Activated CD8-positive, alpha-beta memory T cell treated with anti-CD3 and anti-CD28 coated beads for 48 hours (primary cell): ENCODE data around the gene LCE4A.
"Not testable (repeated sequence)": the region's sequence is repeated elsewhere in the genome, so short reads cannot be mapped to it uniquely, and the experiment has no call there.

ENCODE experiments used
- DNase-seq, 3 experiments: peaks; one replicate each; pipeline ENCODE4 v3.0.0-alpha.2; 2020; ENCODE audit warnings: low read depth in 2 of 3, low spot score in 2 of 3

Gene LCE4A, protein sequence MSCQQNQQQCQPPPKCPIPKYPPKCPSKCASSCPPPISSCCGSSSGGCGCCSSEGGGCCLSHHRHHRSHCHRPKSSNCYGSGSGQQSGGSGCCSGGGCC

DNA sequence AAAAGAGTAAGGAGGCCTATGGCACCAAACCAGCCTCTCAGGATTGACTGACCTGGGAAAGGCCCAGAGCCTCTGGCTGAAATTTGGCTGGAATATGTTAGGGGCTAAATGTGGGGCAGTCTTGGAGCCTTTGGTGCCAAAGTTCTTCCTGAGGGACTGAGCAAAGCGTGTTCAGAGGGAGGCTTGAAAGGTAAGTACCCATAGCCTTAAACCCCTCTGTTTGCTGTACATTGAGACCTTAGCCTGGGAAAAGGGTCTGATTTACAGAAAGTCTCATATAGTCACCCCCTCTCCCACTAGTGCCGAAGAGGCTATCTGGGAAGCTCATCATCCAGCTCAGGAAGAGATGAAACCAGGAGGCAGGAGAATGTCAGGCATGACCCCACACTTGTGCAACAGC is at the start of gene LCE4A:
Gene LCE4A, plus strand, starts transcription at position 301 of the 400 bp plus-strand sequence. CDS start 916 bp downstream, outside the sequence.
- DNase-seq, result no peak

DNA sequence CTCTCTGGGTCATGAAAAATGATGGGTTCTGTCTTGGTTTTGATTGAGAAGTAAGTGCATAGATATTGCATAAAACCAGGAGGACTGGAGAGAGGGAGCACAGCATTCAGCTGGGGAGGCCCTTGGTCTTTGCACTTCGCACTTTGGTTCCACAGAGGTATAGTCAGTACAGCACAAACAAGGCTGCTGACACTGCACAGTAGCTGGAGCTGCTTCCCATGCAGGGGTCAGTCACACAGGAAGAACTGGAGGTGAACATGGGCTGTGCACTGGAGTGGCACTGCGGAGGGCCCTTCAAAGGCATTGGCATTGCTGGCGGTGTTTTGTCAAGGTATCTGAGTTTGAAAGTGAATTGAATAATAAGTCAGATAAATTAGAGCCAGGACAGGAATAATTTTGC is 49.3 kb upstream of the LCE4A start:
- no peak for DNase-seq

GRCh38 chr1:152663098-152663497 is 44.9 kb upstream of the LCE4A start, which contains the start of gene LCE2D:
LCE2D (plus strand) TSS chr1:152663380; CDS start chr1:152664106, 726 bp downstream.
- no peak for DNase-seq

GRCh38 chr1:152666171-152666570 is 41.8 kb upstream of the LCE4A start:
- DNase-seq, result not testable (repeated sequence)

GRCh38 chr1:152667648-152668047 is 40.3 kb upstream of the LCE4A start:
- no peak for DNase-seq

DNA sequence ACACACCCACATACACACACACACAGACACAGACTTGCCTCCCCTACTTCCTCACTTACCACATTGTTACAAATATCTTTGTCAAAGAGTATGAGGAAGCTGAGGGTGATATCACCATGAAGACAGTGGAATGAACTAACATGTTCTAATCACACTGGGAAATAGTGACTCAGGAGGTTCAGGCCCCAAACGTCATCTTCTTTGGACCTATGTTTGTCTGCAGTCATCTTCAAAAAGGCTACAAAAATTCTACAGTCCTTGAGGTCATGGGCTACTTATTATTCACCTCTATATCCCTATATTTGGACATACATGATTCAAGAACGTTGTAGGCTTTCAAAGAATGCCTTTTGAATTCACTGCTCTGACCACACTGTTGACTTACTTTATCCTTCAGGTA is 34.9 kb upstream of the LCE4A start:
- no peak for DNase-seq

DNA sequence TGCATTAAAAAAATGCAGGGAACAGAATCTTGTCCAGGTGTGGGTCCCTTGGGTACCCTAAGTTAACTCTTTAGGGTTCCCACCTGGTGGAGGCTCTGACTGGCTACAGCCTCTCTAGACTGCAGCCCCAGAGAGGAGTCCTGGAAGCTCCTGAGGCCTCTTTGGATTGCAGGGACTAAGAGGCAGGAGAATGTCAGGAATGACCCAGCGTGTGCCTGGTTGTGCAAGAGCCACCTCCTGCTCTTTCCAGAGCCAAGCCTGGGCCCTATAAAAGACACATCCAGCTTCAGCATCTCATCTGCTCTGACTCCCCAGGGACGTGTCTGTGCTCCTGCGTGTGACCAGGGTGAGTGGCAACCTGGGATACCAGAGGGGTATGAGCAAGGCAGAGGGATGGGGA is 33.0 kb upstream of the LCE4A start, which contains the start of gene LCE2C:
Gene LCE2C, plus strand, starts transcription at position 297 of the 400 bp plus-strand sequence. CDS start 737 bp downstream, outside the sequence.
- not testable (repeated sequence) for DNase-seq

DNA sequence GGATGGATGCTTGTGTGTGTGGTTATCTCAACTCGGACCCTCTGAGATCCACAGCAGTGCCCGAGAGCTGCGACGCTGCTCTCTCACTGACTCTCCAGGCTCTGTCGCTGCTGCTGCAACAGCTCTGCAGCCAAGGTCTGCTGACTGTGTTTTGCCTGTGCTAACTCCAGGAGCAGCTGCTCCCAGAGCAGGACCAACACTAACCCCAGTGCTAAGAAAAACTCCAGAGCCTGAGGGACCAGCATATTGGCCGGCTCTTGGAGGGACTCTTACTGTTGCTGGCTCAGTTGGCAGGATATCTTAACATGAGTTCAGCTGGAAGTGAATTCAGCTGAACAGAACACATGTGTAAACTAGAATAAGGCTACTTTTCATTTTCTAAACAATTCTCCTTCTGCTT is 28.5 kb upstream of the LCE4A start:
- no peak for DNase-seq

DNA sequence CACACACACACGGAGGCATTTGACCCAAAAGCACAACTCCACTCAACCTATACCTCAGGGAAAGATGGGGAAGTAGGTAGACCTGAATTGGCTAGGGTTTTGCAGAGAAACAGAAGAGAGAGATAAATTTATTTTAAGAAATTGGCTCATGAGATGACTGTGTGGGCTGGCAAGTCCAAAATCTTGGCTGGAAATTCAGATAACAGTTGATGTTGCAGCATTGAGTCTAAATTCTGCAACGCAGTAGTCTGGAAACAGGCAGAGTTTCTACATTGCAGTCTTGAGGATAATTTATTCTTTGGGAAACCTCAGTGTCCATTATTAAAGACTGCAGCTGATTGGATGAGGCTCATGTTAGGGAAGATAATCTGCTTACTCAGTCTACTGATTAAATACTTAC is 26.3 kb upstream of the LCE4A start:
- DNase-seq, result no peak

DNA sequence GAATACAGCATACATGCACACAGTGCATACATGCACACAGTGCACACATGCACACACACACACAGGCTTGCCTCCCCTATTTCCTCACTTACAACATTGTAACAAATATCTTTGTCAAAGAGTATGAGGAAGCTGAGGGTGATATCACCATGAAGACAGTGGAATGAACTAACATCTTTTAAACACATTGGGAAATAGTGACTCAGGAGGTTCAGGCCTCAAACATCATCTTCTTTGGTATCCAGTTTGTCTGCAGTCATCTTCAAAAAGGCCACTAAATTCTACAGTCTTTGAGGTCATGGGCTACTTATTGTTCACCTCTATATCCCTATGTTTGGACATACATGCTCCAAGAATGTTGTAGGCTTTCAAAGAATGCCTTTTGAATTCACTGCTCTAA is 24.1 kb upstream of the LCE4A start:
- no peak for DNase-seq

GRCh38 chr1:152685823-152686222 is 22.1 kb upstream of the LCE4A start, which contains the start of gene LCE2B:
LCE2B (plus strand) TSS chr1:152686123; CDS start chr1:152686844, 721 bp downstream.
- DNase-seq, result not testable (repeated sequence)

DNA sequence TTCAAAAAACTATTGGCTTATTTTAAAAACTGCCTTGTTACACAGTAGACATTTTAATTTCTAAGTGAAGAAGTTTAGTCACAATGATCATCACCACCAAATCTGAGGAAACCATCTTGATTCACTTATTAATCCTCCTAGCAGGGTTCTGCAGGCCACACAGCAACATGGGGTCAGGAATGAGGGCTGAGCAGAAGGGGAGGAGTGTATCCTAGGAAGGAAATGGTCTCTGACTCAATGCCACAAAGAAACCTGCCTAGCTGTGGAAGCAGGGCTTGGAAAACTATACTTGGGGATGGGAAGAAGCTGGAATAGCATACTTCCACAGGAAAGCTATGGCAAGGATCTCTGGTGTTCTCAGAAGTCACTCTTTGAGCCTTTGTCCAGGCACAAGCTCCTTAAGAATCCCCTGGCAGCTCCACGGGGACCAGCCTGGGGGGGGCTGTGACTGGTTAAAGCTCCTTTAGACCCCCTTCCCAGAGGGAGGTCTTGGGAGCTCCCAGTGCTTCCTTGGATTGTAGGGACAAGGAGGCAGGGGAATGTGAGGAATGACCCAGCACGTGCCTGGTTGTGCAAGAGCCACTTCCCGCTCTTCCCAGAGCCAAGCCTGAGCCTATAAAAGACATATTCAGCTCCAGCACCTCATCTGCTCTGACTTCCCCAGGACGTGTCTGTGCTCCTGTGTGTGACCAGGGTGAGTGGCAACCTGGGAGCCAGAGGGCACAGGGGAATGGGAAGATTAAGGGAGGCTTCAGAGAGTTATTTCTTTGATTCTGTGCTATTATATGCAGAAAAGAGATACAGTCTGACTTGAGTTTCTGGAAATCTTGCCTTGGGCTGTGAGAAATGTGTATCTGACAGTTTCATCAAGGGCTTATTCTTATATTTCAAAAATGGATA is 10.0 kb upstream of the LCE4A start, which contains the start of gene LCE2A:
Gene LCE2A, plus strand, starts transcription at position 645 of the 900 bp plus-strand sequence. CDS start 557 bp downstream, outside the sequence.
- no peak for DNase-seq

DNA sequence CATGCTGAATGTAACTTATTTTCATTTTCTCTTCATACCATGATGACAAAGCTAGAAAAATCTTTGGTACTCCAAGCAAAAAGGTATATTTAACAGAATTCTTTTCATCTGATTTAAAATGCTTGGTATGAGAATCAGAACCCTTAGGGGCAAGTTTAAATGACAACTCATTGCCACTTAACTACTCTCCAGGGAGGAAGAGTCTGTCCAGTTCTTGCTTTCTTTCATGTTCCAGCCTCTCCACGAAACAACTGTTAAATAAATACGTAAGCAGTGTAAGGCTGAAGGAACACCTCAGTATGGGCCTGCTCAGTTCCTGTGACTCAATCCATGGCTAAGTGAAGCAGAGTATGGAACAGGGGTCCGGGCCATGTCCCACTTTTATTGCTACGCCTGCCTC is 8.2 kb upstream of the LCE4A start:
- no peak for DNase-seq

DNA sequence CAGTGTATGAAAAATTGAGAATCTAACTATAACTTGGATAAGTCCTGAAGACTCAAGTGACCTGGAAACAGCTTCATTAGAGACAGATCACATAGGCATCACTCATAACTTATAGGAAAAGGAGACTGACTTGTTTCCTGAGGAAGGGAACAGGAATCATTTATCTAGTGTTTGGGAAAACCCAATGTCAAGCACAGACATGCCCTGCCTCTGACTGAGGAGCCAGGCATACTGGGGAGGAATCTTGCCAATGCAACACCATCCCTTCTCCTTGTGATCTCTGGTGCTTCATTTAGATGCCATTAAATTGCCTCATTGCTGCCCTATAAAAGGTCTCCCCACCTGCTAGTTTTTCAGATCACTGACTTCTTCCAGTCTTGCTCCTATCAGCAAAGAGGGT is 10.3 kb downstream of the LCE4A start:
- no peak for DNase-seq

- no peak for DNase-seq
Measured at GRCh38 chr1:152725261-152725660, 17.3 kb downstream of the LCE4A start.

- no peak for DNase-seq
Measured at GRCh38 chr1:152728986-152729385, 21.0 kb downstream of the LCE4A start.

GRCh38 chr1:152735648-152736047 is 27.7 kb downstream of the LCE4A start:
- no peak for DNase-seq

DNA sequence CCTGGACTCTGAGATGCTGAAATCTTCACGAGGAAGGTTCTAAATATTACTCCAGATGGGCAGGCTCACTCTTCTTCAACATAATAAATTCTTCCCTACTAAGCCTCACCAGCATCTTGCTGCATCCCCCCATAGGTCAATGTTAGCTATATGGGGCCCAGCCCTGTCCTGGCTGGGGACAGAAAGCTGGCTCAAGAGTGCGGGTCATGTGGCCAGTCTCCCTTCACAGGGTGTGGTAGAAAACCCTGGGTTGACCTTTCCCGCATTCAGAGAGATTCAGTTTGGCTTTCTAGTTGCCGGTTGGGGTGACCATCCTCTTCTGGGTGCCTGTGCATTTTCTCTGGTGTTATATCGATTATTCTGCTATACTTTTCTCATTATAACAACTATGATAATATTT is 30.0 kb downstream of the LCE4A start:
- no peak for DNase-seq

GRCh38 chr1:152739841-152740240 is 31.9 kb downstream of the LCE4A start:
- no peak for DNase-seq

GRCh38 chr1:152741656-152742055 is 33.7 kb downstream of the LCE4A start:
- no peak for DNase-seq

- DNase-seq, result no peak
Measured at GRCh38 chr1:152743371-152744145, 35.6 kb downstream of the LCE4A start.
